GM19372 (cell line): Measurements from ENCODE around the gene IFT80.
"Not testable (repeated sequence)": the region's sequence is repeated elsewhere in the genome, so short reads cannot be mapped to it uniquely, and the experiment has no call there.

Source experiments
- ATAC-seq: cut with Tn5 transposase; IDR thresholded peaks from one replicate; pipeline ENCODE4 v1.9.1; 2021; ENCODE audit warnings: mild to moderate bottlenecking, low read depth, moderate library complexity; ENCODE audit not compliant: unreplicated experiment

Gene IFT80

GRCh38 chr3:160286231-160286630, 112.8 kb downstream of the IFT80 start:
- no peak for ATAC-seq

- ATAC-seq, result no peak
Observed at GRCh38 chr3:160280836-160281235, 118.2 kb downstream of the IFT80 start.

GRCh38 chr3:160279657-160280056, 119.4 kb downstream of the IFT80 start:
- ATAC-seq, result no peak

- ATAC-seq, result no peak
Observed at GRCh38 chr3:160278210-160278609, 120.8 kb downstream of the IFT80 start.

GRCh38 chr3:160265088-160265487, 133.9 kb downstream of the IFT80 start:
- ATAC-seq, result no peak

GRCh38 chr3:160260587-160261270, 138.3 kb downstream of the IFT80 start:
- no peak for ATAC-seq

- ATAC-seq, result no peak
Observed at GRCh38 chr3:160259589-160259988, 139.4 kb downstream of the IFT80 start.

GRCh38 chr3:160257606-160258005, 141.4 kb downstream of the IFT80 start:
- no peak for ATAC-seq

- ATAC-seq, result no peak
Observed at GRCh38 chr3:160253298-160253697, 145.7 kb downstream of the IFT80 start.

GRCh38 chr3:160247766-160248165, 151.3 kb downstream of the IFT80 start:
- ATAC-seq, result no peak

- ATAC-seq, result no peak
Observed at GRCh38 chr3:160245261-160245800, 153.7 kb downstream of the IFT80 start.

GRCh38 chr3:160240719-160241118, 158.3 kb downstream of the IFT80 start:
- not testable (repeated sequence) for ATAC-seq

- ATAC-seq, result no peak
Observed at GRCh38 chr3:160232014-160232413, 167.0 kb downstream of the IFT80 start.

GRCh38 chr3:160227419-160227818, 171.6 kb downstream of the IFT80 start:
- no peak for ATAC-seq

- peak; percentile 23 for ATAC-seq
Observed at GRCh38 chr3:160226026-160226907, 172.8 kb downstream of the IFT80 start.

GRCh38 chr3:160225176-160226025, 173.6 kb downstream of the IFT80 start, which contains the start of gene C3orf80:
Gene C3orf80 (plus strand): TSS chr3:160225422. CDS start chr3:160225636, 214 bp downstream.
- ATAC-seq, result peak; percentile 71

GRCh38 chr3:160224811-160225175, 174.2 kb downstream of the IFT80 start:
- ATAC-seq, result no peak

- no peak for ATAC-seq
Observed at GRCh38 chr3:160224256-160224655, 174.8 kb downstream of the IFT80 start.

- ATAC-seq, result no peak
Observed at GRCh38 chr3:160221019-160221418, 178.0 kb downstream of the IFT80 start.

GRCh38 chr3:160220038-160220437, 179.0 kb downstream of the IFT80 start:
- ATAC-seq, result no peak
